GM04503 (cell line): ENCODE results near the gene MSANTD7.
A peak's percentile ranks its signal among the peaks of the same experiment; 100 is the strongest.
"Not testable (repeated sequence)": the region's sequence is repeated elsewhere in the genome, so short reads cannot be mapped to it uniquely, and the experiment has no call there.

Source experiments
- DNase-seq: peaks from one replicate; pipeline ENCODE4 v3.0.0-alpha.2; 2012; ENCODE audit warnings: low read depth

The MSANTD7 gene

DNA sequence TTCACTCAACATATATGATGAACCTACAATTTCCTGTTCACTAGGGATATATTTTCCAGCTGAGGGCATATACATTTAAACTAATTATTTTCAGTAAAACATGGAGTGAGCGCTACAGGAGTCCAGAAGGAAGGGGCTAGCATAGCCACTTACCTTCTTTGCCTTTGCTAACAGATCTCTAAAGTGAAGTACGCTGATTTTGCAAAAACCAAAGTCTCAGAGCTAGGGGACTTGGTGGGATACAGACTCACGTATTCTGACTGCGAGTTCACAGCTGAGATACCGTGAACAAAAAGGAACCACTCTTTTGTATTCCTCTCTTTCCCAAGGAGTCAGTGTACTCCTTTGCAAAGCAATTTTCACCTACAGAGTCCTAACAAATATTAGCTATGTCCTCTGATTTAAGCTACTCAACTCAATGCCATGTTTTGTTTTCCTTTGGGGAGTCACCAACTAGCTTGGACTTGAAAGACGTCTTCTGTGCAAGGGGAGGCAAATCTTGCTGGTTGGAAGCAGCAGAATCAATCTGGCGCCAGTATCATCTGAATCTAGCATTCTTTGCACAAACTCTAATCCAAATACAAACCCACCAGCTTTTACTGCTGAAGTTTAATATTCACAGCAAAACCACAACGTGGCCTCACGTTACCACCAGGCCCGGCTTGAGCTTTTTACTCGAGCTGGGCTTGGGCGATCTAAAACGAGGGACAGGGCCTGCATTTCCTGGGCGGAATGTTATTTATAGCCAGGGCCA is 926 bp upstream of the MSANTD7 start:
- no peak for DNase-seq

- DNase-seq = no peak
These were observed 637 bp downstream of the MSANTD7 start for GRCh38 chr10:14838582-14839304.

DNA sequence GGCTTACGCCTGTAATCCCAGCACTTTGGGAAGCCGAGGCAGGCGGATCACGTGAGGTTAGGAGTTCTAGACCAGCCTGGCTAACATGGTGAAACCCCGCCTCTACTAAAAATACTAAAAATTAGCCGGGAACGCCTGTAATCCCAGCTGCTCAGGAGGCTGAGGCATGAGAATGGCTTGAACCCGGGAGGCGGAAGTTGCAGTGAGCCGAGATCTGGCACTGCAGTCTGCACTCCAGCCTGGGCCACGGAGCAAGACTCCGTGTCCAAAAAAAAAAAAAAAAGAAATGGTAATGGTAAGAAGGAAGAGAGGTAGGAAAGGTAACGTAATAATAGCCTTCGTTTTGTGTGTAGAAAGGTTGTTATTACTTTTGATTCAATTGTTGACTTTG is 1.2 kb downstream of the MSANTD7 start:
- DNase-seq = no peak

DNA sequence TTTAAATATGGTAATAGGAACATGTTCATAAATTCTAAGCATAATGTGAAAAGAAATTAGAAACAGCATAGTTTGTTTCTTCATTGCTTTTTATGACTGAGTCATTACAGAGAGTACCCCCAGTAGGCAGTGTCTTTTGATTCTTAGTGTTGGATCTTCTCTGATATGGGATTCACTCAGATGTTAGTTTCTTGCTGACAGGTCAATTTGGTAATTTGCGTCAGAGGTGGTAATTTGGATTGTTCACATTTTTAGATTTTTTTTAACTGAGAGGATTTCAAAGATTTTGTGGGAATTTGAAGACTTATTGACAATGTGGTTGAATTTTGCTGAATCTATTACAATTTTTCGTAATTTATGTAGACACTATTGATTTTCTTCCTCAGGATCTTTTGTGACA is 2.1 kb downstream of the MSANTD7 start:
- no peak for DNase-seq

DNA sequence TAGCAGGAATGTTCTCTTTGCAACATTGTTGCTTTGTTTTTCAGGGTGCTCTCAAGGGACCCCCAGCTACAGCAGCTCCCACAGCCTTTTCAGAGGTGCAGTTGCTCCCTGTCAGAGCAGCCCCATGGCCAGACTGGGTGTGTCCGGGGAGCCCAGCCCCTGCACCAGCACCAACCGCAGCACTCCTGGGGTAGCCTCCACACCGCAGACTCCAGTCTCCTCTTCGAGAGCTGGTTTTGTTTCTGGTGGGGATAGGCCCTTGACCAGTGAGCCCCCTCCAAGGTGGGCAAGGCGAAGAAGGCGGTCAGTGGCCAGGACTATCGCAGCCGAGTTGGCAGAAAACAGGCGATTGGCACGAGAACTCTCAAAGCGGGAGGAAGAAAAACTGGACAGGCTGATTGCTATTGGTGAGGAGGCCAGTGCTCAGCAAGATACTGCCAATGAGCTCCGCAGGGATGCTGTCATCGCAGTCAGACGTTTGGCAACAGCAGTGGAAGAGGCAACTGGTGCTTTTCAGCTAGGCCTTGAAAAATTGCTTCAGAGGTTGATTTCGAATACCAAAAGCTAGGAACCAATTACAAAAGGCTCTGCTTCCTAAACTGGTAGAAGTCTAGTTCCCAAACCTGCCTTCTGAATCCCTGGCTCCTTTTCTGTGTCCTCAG is 5.4 kb downstream of the MSANTD7 start:
- no peak for DNase-seq

- no peak for DNase-seq
These were observed 6.8 kb downstream of the MSANTD7 start for GRCh38 chr10:14844948-14845347.

DNA sequence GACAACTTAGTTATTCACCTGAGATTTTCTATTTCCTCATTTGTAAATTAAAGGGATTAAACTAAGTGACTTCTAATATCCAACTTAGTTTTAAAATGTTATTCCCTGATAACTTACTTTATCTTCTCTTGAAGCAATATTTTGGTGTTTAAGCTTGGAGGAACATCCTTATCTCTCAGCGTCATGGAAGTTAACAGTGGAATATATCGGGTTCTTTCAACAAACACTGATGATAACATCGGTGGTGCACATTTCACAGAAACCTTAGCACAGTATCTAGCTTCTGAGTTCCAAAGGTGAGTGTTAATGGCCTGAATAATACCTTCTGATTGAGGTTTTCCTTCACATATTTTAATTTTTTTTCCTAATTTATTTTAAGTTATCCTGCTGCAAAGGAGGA is 14.1 kb downstream of the MSANTD7 start:
- DNase-seq = no peak

DNA sequence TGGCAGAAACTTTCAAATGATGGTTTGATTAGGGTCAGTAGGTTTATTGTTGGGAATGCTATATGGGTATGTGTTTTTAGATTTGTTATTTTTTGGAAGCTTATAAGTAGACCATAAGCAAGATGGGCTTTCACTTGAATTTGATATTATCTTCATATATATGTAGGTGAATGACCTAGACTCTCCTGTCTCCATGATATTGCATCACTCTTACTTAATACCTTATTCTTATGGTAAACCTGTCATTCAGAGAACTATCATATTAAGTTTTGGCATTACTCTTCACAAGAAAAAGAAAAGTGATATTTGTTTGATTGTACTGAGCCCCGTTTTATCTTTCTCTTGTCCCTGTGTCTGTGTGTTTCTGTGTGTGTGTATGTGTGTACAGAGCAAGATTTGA is 17.3 kb downstream of the MSANTD7 start:
- DNase-seq = no peak

- no peak for DNase-seq
These were observed 20.3 kb downstream of the MSANTD7 start for GRCh38 chr10:14858338-14858960.

- DNase-seq = no peak
These were observed 20.9 kb downstream of the MSANTD7 start for GRCh38 chr10:14859043-14859442.

- no peak for DNase-seq
These were observed 21.7 kb downstream of the MSANTD7 start for GRCh38 chr10:14859775-14860174.

DNA sequence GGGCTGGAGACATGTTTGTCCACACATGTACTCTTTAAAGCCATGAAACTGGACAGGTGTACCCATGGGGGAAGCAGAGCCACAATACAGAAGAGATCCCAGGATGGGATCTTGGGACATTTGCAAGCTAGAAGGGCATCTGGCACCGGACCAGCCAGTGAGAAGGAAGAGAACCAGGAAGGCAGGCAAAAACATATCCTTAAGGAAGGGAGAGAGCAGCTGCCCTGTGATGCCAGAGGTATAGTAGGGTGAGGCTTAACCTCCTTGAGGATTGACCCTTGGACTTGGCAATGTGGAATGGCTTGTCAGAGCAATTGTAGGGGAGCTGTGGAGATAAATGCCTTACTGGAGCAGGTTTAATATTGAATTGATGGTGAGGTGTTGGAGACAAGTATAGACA is 22.7 kb downstream of the MSANTD7 start:
- no peak for DNase-seq

GRCh38 chr10:14864466-14864865 is 26.4 kb downstream of the MSANTD7 start:
- DNase-seq = not testable (repeated sequence)

- DNase-seq = not testable (repeated sequence)
These were observed 26.8 kb downstream of the MSANTD7 start for GRCh38 chr10:14864871-14865270.

- peak; percentile 33 for DNase-seq
These were observed 35.1 kb downstream of the MSANTD7 start for GRCh38 chr10:14873090-14873760.

- DNase-seq = no peak
These were observed 37.8 kb downstream of the MSANTD7 start for GRCh38 chr10:14875941-14876340.

- DNase-seq = no peak
These were observed 38.7 kb downstream of the MSANTD7 start for GRCh38 chr10:14876764-14877163.

- peak; percentile 56 for DNase-seq
These were observed 40.4 kb downstream of the MSANTD7 start, which contains the start of gene SUV39H2 for GRCh38 chr10:14878266-14879123. SUV39H2 (plus strand) TSS chr10:14878866; CDS start chr10:14878889, 23 bp downstream.

DNA sequence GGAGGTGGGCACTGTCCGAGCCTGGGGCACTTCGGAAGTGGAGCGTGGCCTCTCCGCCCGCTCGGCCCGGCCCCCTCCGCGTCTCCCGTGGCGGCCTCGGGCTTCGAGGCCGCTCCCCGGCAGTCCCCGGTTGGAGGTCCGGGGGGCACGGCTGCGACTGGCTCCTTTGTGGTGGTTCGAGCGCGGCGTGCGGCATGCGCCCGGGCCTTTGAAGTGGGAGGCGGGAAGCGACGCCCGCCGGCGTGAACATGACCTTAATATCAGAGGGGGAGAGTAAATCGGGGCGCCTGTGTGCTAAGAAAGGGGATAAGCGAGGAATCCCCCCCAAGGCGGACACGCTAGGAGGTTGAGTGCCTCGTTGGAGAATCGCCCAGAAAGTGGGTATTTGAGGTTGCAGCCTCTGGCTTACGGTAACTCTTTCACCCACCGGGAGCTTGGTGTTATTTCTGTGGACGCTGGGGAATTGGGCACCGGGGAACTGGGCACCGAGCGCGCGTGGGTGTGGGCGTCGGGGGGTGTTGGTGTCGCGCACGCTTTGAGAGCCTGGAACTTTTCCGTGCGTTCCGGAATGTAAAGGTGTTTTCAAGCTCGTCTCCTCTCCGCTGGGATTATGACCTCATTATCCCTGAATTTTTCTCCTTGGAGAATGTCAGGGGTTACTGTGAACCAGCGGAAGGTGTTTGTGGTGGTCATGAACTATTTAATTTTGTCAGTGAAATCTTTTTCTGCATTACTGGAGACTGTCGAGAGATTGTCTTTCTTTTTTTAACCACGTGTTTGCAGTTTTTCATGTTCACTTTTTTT is 41.2 kb downstream of the MSANTD7 start:
- DNase-seq = no peak

DNA sequence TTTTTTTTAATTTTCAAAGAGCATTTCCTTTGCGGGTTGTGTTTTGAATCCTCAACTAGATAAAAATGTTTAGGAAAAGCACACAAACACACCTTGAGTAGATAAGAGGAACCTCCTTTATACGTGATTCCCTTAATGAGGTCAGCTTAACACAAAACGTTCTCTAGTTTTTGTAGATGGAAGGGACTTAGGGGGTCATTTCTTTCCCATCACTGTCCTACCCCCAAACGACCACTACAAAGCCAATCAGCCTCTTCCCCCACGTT is 41.8 kb downstream of the MSANTD7 start:
- DNase-seq = no peak
